ENCODE measurements around the gene CHIT1. TPM values are rescaled to one million over a fixed set of nuclear protein-coding genes. Genes with fewer than 3 reads are reported as not detected.
A peak's percentile ranks its signal among the peaks of the same experiment; 100 is the strongest.

The CHIT1 gene
- total RNA-seq, 1 donor from 2014 or later, result not detected

- H3K4me3 ChIP-seq (ENCODE audit: low read depth, low read length), result no peak overlapping the region
- DNase-seq (ENCODE audit: low read depth), result no peak
- TF ChIP-seq CTCF (conservative IDR thresholded peaks at IDR 0.05; ENCODE audit: low read depth, low read length), result no peak
Measured at GRCh38 chr1:203175827-203176241, 53.6 kb downstream of the CHIT1 start.

- no peak for TF ChIP-seq CTCF (conservative IDR thresholded peaks at IDR 0.05; ENCODE audit: low read depth, low read length)
- no peak for DNase-seq (ENCODE audit: low read depth)
- H3K4me3 ChIP-seq (ENCODE audit: low read depth, low read length), result no peak within 1 kb of the TSS
Measured at GRCh38 chr1:203175237-203175826, 54.1 kb downstream of the CHIT1 start, which contains the start of gene MYBPH. MYBPH (minus strand) TSS chr1:203175826; CDS start chr1:203175755, 71 bp downstream.

- DNase-seq (ENCODE audit: low read depth), result no peak
- no peak for TF ChIP-seq CTCF (conservative IDR thresholded peaks at IDR 0.05; ENCODE audit: low read depth, low read length)
- H3K4me3 ChIP-seq (ENCODE audit: low read depth, low read length), result no peak overlapping the region
Measured at GRCh38 chr1:203174324-203174985, 55.0 kb downstream of the CHIT1 start.

GRCh38 chr1:203173566-203173965 lies 55.9 kb downstream of the CHIT1 start:
- H3K4me3 ChIP-seq (ENCODE audit: low read depth, low read length), result no peak overlapping the region
- no peak for TF ChIP-seq CTCF (conservative IDR thresholded peaks at IDR 0.05; ENCODE audit: low read depth, low read length)

GRCh38 chr1:203173011-203173555 lies 56.4 kb downstream of the CHIT1 start:
- DNase-seq (ENCODE audit: low read depth), result no peak
- no peak for TF ChIP-seq CTCF (conservative IDR thresholded peaks at IDR 0.05; ENCODE audit: low read depth, low read length)
- H3K4me3 ChIP-seq (ENCODE audit: low read depth, low read length), result no peak overlapping the region

More at GRCh38 chr1:203173566-203173965, 55.9 kb downstream of the CHIT1 start:
- no peak for DNase-seq (ENCODE audit: low read depth)

GRCh38 chr1:203172184-203173010 lies 57.1 kb downstream of the CHIT1 start:
- no peak for DNase-seq (ENCODE audit: low read depth)
- H3K4me3 ChIP-seq (ENCODE audit: low read depth, low read length), result no peak overlapping the region
- peak; percentile 79 for TF ChIP-seq CTCF (conservative IDR thresholded peaks at IDR 0.05; ENCODE audit: low read depth, low read length)

Measured in epithelial cell of proximal tubule (primary cell).